ENCODE measurements around the gene ZC3H4.

GRCh38 chr19:47056411-47056810 is 57.2 kb downstream of the ZC3H4 start:
- TF ChIP-seq CTCF (IDR thresholded peaks at IDR 0.05) (no peak), POLR2A (IDR thresholded peaks at IDR 0.05) (no peak), EP300 (IDR thresholded peaks at IDR 0.05) (no peak)
